GM23338 (cell line): ENCODE results near the gene UNC80.

ENCODE experiments used
- CREB1 ChIP-seq: fragments of 250-450 bp; sonication (Bioruptor Pico); IDR thresholded peaks from 2 replicates; pipeline ENCODE4 v1.5.0; 2020; ENCODE audit warnings: low read depth, mild to moderate bottlenecking, moderate library complexity
- CTCF ChIP-seq, 2 experiments: fragments of 200-600 bp in 1 of 2; sonication (generic) in 1 of 2; conservative IDR thresholded peaks; 2 replicates each; pipeline versions ENCODE4 v1.5.1 to v1.6.1; 2016 to 2017; ENCODE audit warnings: antibody characterized with exemption in 2 of 2, low read depth in 2 of 2, mild to moderate bottlenecking in 2 of 2, moderate library complexity in 1 of 2
- ETS1 ChIP-seq: IDR thresholded peaks from 2 replicates; pipeline ENCODE4 v1.6.1; 2016; ENCODE audit warnings: antibody characterized with exemption
- EZH2 ChIP-seq: fragments of 200-600 bp; sonication (generic); IDR thresholded peaks from one replicate; pipeline ENCODE4 v1.8.0; 2017; ENCODE audit warnings: antibody characterized with exemption, mild to moderate bottlenecking, low read depth; ENCODE audit not compliant: unreplicated experiment
- EZH2phosphoT487 ChIP-seq: fragments of 200-600 bp; sonication (generic); IDR thresholded peaks from one replicate; pipeline ENCODE4 v1.8.1; 2018; ENCODE audit warnings: antibody characterized with exemption; ENCODE audit not compliant: unreplicated experiment
- JUNB ChIP-seq: IDR thresholded peaks from one replicate; pipeline ENCODE4 v1.6.1; 2016; ENCODE audit warnings: antibody characterized with exemption; ENCODE audit not compliant: unreplicated experiment
- NANOG ChIP-seq: IDR thresholded peaks from 2 replicates; pipeline ENCODE4 v1.6.1; 2016; ENCODE audit warnings: antibody characterized with exemption, borderline replicate concordance
- POLR2AphosphoS5 ChIP-seq: IDR thresholded peaks from 2 replicates; pipeline ENCODE4 v1.6.1; 2016; ENCODE audit warnings: antibody characterized with exemption, low read depth
- REST ChIP-seq: IDR thresholded peaks from one replicate; pipeline ENCODE4 v1.6.1; 2018; ENCODE audit warnings: antibody characterized with exemption; ENCODE audit not compliant: unreplicated experiment
- STAT1 ChIP-seq: IDR thresholded peaks from one replicate; pipeline ENCODE4 v1.6.1; 2016; ENCODE audit warnings: antibody characterized with exemption; ENCODE audit not compliant: unreplicated experiment
- ZNF114 ChIP-seq: fragments of 250-450 bp; sonication (Bioruptor Pico); IDR thresholded peaks from 2 replicates; pipeline ENCODE4 v1.5.0; 2020; ENCODE audit warnings: mild to moderate bottlenecking, moderate library complexity
- ZNF331 ChIP-seq: fragments of 250-450 bp; sonication (Bioruptor Pico); IDR thresholded peaks from 2 replicates; pipeline ENCODE4 v1.5.0; 2020; ENCODE audit warnings: low read depth, mild to moderate bottlenecking, moderate library complexity

GRCh38 chr2:209993968-209994367 is 222.3 kb downstream of the UNC80 start:
- TF ChIP-seq CTCF (conservative IDR thresholded peaks at IDR 0.05; ENCODE audit: low read depth in 2 of 2) (no peak), CREB1 (no peak), EZH2phosphoT487 (no peak), REST (no peak), POLR2AphosphoS5 (no peak), STAT1 (no peak), EZH2 (no peak), NANOG (no peak), JUNB (no peak), ETS1 (no peak), ZNF331 (CRISPR knock-in tag) (no peak), ZNF114 (0 out of 2 replicates have a peak, but pooled peaks have one; percentile 26)
